ENCODE results near the gene KLK8. TPM values are rescaled to one million over a fixed set of nuclear protein-coding genes. Genes with fewer than 3 reads are reported as not detected.

The KLK8 gene
- total RNA-seq, 4 donors from 2014 or later, result 32.8 to 235 (median 191) TPM

DNA sequence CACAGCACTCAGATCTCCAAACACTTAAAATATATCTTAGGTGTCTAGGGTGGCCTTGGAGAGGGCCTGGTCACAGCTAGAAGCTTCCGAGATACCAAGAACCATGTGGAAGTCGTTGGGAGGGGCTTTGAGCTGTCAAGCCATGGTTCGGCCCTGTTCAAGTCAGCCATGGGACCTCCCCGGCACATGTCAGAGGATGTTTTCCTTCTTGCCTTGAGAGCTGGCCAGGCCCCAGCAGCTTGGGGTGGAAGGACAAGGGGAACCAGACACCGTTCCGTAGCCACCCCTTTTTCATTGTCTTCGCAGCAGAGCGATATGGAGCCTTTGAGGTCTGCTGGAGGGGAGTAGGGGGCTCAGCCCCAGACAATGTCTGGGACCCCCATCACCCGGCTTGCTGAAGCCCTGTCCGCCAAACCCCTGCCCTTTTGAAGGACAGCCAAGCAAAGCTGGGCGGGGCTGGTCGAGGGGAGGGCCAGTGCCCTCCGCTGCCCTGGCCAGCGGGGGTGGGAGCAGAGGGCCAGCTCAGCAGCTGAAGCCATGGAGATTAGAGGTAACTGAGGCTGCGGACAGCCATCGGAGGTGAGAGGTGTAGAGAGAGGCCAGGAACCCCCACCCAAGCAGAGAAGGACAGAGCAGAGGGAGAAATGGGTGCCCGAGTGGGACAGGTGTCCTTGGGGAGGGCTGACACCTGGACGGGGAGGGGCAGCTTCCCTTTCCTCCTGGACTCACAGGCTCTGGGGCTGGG lies 24.6 kb upstream of the KLK8 start:
- H3K27me3 ChIP-seq, result peaks cover 0 to 65% (median 0%) of the 10 kb centered on the region in 4 donors
- intact Hi-C loops (cut with DNase I), result no loop called here
- DNase-seq, result no peak
- WGBS, 2 donors, result 31 to 36% methylated on average over 8 to 16 of the region's 18 CpGs
- H3K27ac ChIP-seq, result peak overlapping the region; percentile 89 to 95 (median 92)
- peak overlapping the region; percentile 42 to 64 (median 62) for H3K4me3 ChIP-seq
- TF ChIP-seq POLR2A (IDR thresholded peaks at IDR 0.05), result no peak
- TF ChIP-seq, protein P1, sequence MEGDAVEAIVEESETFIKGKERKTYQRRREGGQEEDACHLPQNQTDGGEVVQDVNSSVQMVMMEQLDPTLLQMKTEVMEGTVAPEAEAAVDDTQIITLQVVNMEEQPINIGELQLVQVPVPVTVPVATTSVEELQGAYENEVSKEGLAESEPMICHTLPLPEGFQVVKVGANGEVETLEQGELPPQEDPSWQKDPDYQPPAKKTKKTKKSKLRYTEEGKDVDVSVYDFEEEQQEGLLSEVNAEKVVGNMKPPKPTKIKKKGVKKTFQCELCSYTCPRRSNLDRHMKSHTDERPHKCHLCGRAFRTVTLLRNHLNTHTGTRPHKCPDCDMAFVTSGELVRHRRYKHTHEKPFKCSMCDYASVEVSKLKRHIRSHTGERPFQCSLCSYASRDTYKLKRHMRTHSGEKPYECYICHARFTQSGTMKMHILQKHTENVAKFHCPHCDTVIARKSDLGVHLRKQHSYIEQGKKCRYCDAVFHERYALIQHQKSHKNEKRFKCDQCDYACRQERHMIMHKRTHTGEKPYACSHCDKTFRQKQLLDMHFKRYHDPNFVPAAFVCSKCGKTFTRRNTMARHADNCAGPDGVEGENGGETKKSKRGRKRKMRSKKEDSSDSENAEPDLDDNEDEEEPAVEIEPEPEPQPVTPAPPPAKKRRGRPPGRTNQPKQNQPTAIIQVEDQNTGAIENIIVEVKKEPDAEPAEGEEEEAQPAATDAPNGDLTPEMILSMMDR (IDR thresholded peaks at IDR 0.05), result no peak
- H3K4me1 ChIP-seq, result peaks cover 7 to 62% (median 11%) of the 10 kb centered on the region in 3 donors
- H3K36me3 ChIP-seq, result peaks cover 0 to 24% (median 0%) of the 10 kb centered on the region in 3 donors
- H3K9me3 ChIP-seq, result no peaks in the 10 kb centered on the region

DNA sequence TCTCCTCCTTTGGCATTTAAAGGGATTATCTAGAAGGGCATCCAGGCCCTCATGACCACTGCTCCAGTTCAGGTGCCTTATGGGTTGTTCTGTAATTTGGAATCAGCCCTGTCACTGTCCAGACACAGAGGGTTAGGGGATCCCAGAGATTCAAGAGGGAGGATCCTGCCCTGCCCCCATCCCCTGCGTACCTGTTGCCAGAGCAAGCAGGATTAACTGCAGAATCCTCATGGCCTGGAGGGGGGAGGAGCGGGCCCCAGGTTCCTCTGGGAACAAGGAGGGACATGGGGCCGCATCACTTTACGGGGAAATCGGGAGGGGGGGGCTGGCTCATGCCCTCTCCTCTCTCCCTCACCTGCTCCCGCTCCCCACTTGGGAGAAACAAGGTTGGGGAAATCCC lies 24.0 kb upstream of the KLK8 start:
- Histone ChIP-seq H3K27ac (peak overlapping the region; percentile 89 to 95 (median 92)), H3K36me3 (peaks cover 0 to 24% (median 0%) of the 10 kb centered on the region in 3 donors), H3K4me3 (peak overlapping the region; percentile 42 to 64 (median 62)), H3K27me3 (peaks cover 0 to 70% (median 0%) of the 10 kb centered on the region in 4 donors), H3K9me3 (no peaks in the 10 kb centered on the region), H3K4me1 (peaks cover 7 to 68% (median 11%) of the 10 kb centered on the region in 3 donors)
- TF ChIP-seq, protein P1 (IDR thresholded peaks at IDR 0.05), result no peak
- TF ChIP-seq POLR2A (IDR thresholded peaks at IDR 0.05), result no peak
- intact Hi-C loops (cut with DNase I), result no loop called here
- no peak for DNase-seq
- 40% methylated on average over 2 of the region's 6 CpGs; no CpG with 5 or more reads in 1 of the 2 donors for WGBS, 2 donors

DNA sequence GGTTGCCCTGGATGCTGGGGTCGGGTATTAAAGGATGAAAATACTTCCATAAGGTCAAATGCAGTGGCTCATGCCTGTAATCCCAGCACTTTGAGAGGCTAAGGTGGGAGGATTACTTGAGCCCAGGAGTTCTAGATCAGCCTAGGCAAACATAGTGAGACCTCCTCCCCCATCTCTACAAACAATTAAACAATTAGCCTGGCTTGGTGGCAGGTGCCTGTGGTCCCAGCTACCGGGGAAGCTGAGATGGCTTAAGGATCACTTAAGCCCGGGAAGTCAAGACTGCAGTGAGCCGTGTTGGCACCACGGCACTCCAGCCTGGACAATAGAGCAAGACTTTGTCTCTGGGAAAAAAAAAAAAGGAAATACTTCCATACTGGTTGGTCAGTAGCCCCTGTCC lies 23.5 kb upstream of the KLK8 start:
- no peak for TF ChIP-seq POLR2A (IDR thresholded peaks at IDR 0.05)
- TF ChIP-seq, protein P1 (IDR thresholded peaks at IDR 0.05), result no peak

DNA sequence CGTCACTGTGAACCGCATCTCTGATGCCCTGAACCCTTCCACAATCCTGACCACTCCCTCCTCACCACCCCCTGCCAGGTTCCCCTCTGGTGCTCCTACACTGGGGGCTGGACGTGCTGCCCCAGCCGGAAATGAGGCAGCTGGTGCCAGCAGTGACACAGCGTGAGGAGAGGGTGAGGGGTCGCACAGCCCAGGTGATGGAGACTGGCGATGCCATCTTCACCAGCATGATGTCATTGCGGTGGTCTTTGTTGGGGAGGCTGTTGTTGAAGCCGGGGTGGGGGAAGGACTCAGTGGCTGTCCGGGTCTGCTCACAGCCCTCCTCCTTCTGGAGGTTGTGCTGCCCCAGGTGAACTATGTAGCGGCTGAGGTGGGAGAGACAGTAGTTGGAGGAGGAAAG lies 22.5 kb upstream of the KLK8 start:
- peaks cover 16 to 83% (median 19%) of the 10 kb centered on the region in 3 donors for H3K4me1 ChIP-seq
- H3K36me3 ChIP-seq, result peaks cover 0 to 24% (median 0%) of the 10 kb centered on the region in 3 donors
- TF ChIP-seq POLR2A (IDR thresholded peaks at IDR 0.05), result no peak
- TF ChIP-seq, protein P1 (IDR thresholded peaks at IDR 0.05), result no peak
- H3K4me3 ChIP-seq, result no peak overlapping the region
- peak overlapping the region in 1 of 4 donors; percentile 95 for H3K27ac ChIP-seq
- H3K9me3 ChIP-seq, result no peaks in the 10 kb centered on the region
- H3K27me3 ChIP-seq, result peaks cover 0 to 75% (median 0%) of the 10 kb centered on the region in 4 donors
- intact Hi-C loops (cut with DNase I), result loop anchor here (5.0 kb wide), 1 partner anchor 68 kb away; no protein-coding TSS in a partner anchor
- WGBS, 2 donors, result 67 to 88% methylated on average over 9 of the region's 11 CpGs
- no peak for DNase-seq

More for the DNA sequence above, 23.5 kb upstream of the KLK8 start:
- Histone ChIP-seq H3K36me3 (peaks cover 0 to 24% (median 0%) of the 10 kb centered on the region in 3 donors), H3K27me3 (peaks cover 0 to 73% (median 0%) of the 10 kb centered on the region in 4 donors), H3K4me3 (peak overlapping the region; percentile 42 to 64 (median 62)), H3K9me3 (no peaks in the 10 kb centered on the region), H3K27ac (peak overlapping the region; percentile 2 to 95 (median 92)), H3K4me1 (peaks cover 10 to 73% (median 16%) of the 10 kb centered on the region in 3 donors)
- intact Hi-C loops (cut with DNase I), result loop anchor here (5.0 kb wide), 1 partner anchor 67 kb away; no protein-coding TSS in a partner anchor
- WGBS, 2 donors, result 48 to 53% methylated on average over 3 to 5 of the region's 5 CpGs
- DNase-seq, result no peak

DNA sequence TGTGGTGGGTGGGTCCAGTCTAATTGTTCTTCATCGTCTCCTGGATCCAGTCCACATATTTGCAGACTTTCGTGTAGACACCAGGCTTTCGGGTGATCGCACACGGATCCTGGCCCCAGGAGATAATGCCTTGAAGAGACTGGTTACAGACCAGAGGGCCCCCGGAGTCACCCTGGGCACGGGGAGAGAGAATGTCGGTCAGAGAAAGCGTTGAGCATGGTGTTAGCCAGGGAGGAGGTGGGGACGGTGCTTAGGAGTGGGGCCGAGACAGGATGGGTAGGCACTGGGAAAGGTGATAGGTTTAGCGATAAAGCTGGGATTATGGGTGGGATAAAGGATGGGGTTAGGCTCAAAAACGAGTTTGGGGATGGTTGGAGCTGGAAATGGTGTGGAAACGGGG lies 21.1 kb upstream of the KLK8 start:
- TF ChIP-seq, protein P1 (IDR thresholded peaks at IDR 0.05), result no peak
- no peak for TF ChIP-seq POLR2A (IDR thresholded peaks at IDR 0.05)
- WGBS, 2 donors, result 66 to 68% methylated on average over 13 to 14 of the region's 14 CpGs
- intact Hi-C loops (cut with DNase I), result loop anchor here (5.0 kb wide), 1 partner anchor 70 kb away; no protein-coding TSS in a partner anchor
- Histone ChIP-seq H3K4me1 (peaks cover 16 to 89% (median 19%) of the 10 kb centered on the region in 3 donors), H3K9me3 (no peaks in the 10 kb centered on the region), H3K27ac (peak overlapping the region in 1 of 4 donors; percentile 2), H3K27me3 (peaks cover 0 to 86% (median 0%) of the 10 kb centered on the region in 4 donors), H3K36me3 (peaks cover 0 to 24% (median 0%) of the 10 kb centered on the region in 3 donors), H3K4me3 (no peak overlapping the region)
- DNase-seq, result no peak

Measured in esophagus squamous epithelium (tissue), 5 donors.